Adrenal gland (tissue), 5 donors: Measurements from ENCODE around the gene GNB1L.

Source experiments
- CTCF ChIP-seq, 6 experiments: fragments of 450-650 bp in 4 of 6; fragments of 200-600 bp in 2 of 6; sonication (generic) in 1 of 6; IDR thresholded peaks; 1 replicate in 5 of 6; 2 replicates in 1 of 6; pipeline versions ENCODE4 v1.5.1 to v1.8.0; 2016 to 2021; ENCODE audit warnings: antibody characterized with exemption in 6 of 6, mild to moderate bottlenecking in 2 of 6, moderate library complexity in 1 of 6
- POLR2A ChIP-seq, 2 donors: fragments of 450-650 bp; IDR thresholded peaks; one replicate each; pipeline ENCODE4 v1.6.1; 2017; ENCODE audit warnings: antibody characterized with exemption in 2 of 2, mild to moderate bottlenecking in 2 of 2, moderate library complexity in 1 of 2
- donor health status: DM: no; HTN: no; CAD: no.

- no peak for TF ChIP-seq CTCF (IDR thresholded peaks at IDR 0.05)
- TF ChIP-seq POLR2A (IDR thresholded peaks at IDR 0.05), result no peak
Observed at GRCh38 chr22:19884161-19884953, 29.7 kb upstream of the GNB1L start.
